Stimulated activated CD4-positive, alpha-beta T cell treated with anti-CD3 and anti-CD28 coated beads, TNF-alpha, amount 100 ng/mL, for 24 hours (primary cell): ENCODE results near the gene C1RL.
"Not testable (repeated sequence)": the region's sequence is repeated elsewhere in the genome, so short reads cannot be mapped to it uniquely, and the experiment has no call there.

Source experiments
- DNase-seq, 3 experiments: peaks; one replicate each; pipeline ENCODE4 v3.0.0-alpha.2; 2020; ENCODE audit warnings: low read depth in 3 of 3

C1RL gene

DNA sequence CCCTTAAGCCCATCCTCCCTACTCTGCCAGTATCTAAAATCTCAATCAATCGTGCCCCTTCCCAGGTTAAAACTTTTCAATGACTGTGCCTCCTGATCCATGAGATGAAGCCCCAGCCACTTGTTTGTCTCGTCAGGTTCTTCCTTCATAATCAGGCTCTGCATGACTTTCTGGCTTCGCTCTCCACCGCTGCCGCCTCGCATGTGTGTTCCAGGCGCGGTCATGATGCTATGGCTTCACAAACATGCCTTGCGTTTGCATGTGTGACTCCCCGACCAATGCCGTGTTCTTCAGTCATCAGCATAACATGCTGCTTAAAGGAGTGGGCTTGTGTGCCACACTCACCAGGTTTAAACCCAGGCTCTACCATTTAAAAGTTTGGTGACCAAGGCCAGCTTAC, 5.0 kb upstream of the C1RL start:
- no peak for DNase-seq

DNA sequence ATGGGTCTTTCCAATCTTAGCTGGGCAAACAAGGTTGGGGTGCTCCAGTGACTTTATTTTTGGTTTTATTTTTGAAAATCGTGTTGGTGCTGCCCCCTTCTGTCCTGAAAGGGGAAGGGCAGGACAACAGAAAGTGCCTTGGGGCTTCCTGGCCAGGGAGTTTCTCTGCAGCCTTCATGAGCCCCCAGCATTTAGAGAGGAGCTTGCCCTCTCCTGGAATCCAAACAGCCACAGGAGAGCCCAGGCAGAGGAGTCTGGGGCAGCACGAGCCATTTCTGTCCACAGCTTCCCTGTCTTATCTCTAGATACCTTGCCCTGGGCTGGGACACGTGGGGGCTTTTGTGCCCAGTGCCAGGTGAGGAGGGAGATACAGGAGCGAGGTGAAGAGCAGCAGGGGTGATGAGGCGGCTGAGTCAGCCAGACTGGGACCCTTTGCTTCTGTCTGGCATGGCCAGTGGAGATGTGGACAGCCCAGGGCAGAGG, 4.4 kb upstream of the C1RL start:
- DNase-seq: peak in 2 of 3 experiments; percentile 11 to 14

DNA sequence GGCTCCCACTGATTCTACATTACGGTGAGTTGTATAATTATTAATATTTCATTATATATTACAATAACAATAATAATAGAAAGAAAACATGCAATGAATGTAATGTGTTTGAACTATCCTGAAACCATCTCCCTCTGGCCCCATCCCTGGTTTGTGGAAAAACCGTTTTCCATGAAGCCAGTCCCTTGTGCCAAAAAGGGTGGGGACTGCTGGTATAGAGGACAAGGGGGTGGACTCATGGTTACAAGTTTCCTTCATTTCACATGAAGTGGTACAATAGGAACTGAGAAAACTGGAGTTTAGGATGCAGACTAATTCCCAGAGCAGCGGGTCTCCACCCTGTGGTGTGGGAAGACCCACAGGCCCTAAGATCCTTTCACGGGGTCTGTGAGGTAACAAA, 3.0 kb upstream of the C1RL start:
- no peak for DNase-seq

DNA sequence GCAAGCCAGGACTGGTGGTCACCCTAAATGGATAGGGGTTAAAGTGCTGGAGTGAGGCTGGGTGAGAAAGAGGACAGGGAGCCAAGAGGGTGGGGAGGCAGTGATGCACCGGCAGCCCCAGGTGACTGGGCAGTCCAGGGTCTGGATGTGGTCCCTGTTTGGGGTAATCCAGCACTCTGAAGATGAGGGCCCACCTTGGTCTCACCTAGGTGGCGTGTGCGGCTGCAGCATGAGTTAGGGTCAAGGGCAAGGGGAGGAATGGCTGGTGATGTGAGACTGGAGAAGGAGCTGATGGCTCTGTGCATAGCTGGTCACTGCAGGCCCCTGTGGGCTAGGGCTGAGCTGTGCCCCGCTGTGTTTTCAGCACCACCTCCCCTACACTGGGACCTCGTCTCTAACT, 1.6 kb upstream of the C1RL start:
- DNase-seq: no peak

DNA sequence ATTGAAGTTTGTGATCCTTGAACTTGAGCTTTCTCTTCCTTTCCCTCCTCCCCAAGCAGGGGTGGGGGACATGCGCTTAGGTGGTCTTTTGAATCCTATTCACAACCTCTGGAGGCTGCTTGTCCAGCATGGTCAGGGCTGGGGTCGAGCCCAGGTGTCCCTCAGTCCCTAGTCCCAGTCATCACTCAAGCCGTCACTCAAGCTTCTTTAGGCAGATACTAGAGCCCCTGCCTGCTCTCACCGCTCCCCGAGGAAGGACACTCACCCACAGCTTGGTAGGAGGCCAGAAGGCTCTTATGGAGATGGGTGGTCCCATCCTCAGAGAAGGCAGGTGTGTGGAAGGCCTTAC, 532 bp upstream of the C1RL start:
- DNase-seq: no peak

DNA sequence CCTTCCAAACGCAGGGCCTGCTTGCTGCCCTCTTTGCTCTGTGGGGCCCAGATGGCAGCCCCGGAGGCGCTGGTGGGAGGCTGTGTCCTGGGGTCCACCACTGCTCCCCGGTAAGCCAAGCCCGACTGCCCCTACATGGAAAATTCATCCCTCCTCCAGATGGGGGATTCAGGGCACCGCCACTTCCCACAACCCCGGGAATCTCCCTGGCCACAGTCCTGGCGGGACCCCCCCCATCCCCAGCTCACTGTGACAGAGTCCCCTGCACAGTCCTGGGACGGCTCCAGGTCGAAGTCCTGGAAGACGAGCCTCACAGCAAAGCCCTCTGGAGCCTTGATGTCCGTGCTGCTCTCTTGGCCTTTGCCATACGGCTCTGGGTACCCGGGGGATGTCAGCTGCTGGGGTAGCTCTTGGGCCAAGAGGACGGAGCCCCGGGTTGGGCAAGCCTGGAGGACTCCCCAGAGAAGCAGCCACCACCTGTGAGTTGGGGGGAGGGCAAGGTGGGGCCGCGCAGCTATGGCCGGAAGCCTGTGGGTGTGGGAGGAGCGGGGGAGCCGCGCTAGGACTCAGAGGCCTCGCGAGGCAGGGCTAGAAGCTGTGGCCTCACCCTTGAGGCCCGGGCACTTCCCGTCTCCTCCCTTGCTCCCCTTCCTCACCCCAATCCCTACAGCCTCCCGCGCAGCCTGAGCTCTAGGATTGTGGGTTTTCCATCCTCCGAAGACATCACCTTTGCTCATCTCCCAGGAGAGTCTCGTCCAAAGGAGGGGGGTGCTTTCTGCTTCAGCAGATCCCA, 815 bp downstream of the C1RL start:
- DNase-seq: peak in 2 of 3 experiments; percentile 46 to 80

DNA sequence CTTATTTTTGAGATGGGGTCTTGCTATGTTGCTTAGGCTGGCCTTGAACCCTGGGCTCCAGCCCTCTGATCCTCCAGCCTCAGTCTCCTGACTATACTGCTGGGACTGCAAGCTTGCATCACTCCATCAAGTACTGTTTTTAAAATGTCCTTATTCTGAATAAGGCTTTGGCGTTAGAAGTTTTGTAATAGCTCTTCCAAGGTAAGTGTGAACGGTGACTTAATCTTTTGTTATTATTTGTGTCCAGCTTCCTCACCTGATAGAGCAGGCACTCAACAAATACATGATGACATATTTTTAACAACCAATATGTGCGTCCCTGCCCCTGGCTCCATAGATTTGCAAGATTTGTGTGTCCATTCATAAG, 1.4 kb downstream of the C1RL start:
- no peak for DNase-seq

DNA sequence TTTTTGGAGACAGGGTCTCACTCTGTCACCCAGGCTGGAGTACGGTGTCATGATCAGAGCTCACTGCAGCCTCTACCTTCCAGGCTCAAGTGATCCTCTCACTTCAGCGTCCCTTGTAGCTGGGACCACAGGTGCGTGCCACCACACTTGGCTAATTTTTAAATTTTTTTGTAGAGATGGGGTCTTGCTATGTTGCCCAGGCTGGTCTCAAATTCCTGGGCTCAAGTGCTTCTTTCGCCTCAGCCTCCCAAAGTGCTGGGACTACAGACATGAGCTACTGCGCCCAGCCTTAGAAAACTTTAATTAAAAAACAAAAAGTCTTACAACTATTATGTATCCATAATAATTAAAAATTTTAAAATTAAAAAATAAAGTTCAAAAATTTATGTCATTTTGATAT, 1.8 kb downstream of the C1RL start:
- not testable (repeated sequence) for DNase-seq

DNA sequence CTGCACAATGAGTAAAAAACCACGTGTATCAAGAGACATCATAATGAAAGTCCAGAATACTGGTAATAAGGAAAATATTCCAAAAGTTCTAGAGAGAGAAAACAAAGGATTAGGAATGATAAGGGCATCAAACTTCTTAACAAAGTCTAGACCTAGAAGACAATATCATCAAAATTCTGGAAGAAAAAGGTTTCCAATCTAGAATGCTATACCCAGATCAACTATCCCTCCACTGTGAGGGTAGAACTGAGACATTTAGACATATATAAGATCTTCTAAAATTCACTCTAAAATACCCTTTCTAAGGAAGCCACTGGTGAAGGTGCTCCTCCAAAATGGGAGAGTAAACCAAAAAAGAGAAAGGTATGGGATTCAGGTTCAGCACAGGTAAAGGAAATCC, 2.9 kb downstream of the C1RL start:
- DNase-seq: no peak

DNA sequence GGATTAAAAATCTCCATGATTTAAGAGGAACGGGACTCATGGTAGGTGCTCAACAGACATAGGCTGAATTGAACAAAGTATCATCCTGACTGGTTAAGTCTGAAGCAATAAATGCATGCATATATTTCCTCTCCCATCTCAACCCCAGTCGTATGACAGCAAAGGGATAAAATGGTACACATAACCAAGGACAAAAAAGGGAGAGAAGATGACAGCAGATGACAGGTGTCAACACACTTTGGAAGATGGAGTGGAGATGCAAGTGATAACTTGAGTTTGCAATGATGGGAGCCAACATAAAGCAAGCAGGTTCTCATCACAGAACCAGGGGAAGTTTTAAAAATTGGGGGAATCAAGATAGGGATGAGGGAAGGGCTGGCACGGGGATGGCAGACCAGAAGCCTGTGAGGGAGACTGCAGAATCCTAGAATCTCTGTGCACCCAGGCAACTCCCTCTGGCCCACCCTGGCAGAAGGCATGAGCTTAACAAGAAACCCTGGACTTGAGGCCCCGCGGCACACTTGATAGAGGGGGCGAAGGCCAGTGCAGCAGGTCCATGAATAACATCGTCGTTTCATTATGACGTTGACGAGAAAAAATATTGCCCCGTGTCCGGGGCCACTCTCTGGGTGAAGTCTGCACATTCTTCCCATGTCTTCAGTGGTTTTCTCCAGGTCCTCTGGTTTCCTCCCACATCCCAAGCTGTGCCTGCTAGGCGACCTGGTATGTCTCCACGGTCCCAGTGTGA, 5.0 kb downstream of the C1RL start:
- DNase-seq: no peak

DNA sequence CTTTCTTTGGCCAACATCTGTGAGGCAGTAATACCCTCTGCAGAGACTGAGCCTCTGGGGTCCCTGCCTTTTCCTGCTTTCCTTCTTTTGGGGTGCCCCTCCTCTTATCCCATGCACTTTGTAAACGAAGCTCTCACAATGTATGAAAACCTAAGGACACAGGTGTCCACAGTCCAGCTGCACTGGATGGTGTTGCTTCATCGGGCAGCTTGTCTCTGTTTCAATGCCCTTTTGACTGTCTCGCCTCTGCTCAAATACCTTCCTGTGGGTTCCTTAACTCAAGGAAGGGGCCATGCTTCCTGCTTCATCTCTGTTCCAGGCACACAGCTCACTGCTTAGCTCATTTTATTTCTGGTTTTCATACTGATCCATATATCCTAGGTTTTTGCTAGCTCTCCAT, 6.4 kb downstream of the C1RL start:
- DNase-seq: no peak

DNA sequence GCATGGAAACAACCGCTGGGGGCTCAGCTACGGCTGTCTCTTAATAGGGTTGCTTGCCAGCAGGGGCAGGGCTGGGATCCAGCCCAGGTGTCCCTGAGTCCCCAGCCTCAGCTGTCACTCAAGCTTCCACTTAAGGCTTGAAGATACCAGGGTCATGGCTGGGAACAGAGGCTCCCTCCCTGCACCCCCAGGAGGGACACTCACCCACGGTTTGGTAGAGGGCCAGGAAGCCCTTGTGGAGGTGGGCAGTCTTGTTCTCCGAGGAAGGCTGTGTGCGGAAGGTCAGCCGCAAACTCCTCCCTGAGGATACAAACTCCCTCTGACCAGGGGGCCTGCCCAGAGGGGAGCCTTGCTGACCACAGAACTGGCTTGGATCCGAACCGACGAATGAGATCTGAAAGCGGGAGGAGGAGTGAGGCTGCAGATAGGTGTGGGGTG, 7.3 kb downstream of the C1RL start:
- DNase-seq: no peak

DNA sequence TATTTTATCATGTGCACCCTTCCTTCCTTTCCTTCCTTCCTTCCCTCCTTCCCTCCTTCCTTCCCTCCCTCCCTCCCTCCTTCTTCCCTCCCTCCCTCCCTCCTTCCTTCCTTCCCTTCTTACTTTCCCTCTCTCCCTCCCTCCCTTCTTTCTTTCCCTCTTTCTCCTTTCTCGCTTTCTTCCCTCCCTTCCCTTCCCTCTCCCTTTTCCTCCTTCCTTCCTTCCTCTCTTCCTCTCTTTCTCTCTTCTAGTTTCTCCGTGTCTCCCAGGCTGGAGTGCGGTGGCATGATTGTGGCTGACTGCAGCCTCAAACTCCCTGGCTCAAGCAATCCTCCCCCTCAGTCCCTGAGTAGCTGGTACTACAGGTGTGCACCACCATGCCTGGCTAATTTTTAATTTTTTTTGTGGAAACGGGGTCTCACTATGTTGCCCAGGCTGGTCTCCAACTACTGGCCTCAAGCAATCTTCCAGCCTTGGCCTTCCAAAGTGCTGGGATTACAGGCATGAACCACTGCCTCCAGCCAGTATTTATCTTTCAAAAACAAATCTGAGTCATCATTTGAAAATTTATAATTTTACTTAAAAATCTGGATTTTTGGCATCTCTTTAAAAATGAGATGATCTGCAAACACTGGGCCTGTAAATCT, 7.8 kb downstream of the C1RL start:
- DNase-seq: no peak

DNA sequence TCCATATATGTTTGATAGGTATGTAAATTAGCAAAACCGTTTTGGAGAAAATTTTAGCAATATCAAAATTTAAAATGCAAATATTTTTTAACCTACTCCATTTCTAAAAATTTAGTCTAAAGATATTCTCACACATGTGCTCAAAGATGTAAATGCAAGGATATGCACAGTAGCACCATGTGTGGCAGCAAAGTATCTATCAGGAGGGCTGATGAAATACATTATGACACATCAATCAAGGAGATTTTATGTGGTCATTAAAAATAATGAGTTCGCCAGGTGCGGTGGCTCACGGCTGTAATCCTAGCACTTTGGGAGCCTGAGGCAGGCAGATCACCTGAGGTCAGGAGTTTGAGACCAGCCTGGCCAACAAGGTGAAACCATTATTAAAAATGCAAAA, 8.8 kb downstream of the C1RL start:
- DNase-seq: no peak

DNA sequence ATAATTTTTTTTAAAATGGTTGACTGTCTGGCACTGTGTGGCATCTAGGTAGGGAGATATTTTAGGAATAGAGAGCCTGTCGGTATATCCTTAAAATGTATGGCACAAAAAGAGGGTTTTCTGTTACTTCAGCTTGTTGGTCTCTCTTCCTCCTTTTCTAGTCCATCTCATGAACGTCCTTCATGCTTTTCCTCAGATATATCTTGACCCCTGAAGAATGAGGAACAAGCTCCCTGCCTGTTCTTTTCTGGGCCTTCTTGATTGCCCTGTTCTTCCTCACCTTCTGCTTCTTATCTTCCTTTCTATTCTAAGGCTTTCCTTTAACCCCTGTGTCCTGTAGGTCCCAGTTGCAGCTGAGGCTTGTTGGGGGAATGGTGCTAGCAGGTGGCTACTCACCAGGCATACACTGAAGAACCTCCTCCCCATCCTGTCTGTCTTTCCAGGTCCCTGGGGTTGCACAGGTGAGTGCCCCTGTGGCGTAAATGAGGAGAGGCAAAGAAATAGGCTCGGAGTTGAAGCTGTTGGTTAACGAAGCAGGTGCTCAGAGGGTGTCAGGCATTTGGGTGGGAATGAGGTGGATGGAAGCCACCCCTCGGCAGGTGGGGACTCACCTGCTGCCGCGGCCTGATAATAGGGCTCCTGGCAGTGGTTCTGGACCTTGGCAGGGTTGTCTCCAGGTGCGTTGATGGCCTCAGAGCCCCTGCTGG, 9.6 kb downstream of the C1RL start:
- no peak for DNase-seq

DNA sequence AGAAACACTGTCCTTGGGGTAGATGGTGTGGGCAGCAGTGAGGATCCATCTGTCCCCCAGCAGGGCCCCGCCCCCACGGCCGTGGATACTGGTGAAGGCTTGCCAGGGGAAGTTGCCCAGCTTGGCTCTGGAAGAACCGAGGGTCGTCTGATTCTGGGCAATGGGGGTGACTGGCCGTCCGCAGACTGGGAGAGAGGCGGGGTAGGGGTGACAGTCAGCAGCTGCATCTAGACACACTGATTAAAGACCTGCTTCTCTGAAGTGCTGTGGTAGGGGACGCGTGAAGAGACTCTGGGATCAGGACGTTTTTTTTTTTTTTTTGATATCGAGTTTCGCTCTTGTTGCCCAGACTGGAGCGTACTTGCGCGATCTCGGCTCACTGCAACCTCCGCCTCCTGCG, 12.0 kb downstream of the C1RL start:
- no peak for DNase-seq

DNA sequence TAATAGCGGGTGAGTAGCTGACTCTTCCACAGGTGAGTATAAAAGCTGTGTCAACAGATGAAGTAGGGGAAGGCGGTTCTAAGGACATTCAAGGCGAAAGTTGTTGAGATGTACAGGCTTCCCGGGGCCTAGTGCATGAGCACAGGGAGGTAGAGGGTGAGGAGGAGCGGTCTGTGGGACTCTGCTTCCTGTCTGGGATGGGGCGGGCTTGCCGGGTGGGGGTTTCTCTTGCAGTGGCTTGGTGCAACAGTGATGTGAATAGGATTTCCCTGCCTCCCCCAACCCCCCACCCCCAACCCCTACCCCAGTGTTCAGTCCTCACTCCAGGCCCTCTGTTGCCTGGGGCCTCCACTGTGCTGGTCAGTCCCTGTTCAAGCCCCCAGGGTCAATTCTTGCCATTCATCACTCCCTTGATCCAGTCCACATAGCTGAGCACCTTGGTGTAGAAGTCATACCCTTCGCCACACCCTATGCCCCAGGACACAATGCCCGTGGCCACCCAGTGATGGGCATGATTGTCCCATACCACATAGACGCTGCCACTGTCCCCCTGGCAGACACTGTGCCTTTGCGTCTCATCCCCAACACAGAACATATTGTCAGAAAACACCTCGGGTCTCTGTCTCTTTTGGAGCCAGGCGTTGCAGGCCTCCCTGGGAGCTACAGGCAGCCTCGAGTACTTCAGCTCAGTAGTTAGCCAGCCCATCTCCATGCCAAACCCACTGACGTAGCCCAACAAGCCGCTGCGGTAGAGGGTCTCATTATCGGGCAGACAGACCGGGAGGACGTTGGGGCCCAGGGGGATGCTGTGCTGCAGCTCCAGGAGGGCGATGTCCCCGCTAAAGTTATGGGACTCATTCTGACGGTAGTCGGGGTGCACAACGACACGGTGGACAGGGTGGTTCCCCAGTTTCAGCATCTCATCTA, 12.7 kb downstream of the C1RL start:
- DNase-seq: no peak

DNA sequence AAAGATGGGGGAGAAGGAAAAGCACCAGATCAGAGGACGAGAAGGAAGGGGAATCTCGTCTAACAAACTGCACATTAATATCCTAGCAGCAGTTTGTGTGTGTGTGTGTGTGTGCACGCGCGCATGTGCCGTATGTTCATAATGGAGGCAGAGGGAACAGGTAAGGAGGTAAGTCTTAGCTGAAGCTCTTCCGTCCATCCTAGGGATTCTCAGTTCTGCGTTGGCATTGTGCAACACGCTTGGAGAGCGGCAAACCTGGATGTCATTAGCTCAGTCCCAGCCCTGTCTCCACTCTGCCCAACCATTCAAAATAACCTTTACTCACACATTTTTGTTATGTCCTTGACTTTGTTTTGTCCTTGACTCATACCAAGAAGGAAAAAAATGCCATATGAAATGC, 15.1 kb downstream of the C1RL start:
- no peak for DNase-seq

DNA sequence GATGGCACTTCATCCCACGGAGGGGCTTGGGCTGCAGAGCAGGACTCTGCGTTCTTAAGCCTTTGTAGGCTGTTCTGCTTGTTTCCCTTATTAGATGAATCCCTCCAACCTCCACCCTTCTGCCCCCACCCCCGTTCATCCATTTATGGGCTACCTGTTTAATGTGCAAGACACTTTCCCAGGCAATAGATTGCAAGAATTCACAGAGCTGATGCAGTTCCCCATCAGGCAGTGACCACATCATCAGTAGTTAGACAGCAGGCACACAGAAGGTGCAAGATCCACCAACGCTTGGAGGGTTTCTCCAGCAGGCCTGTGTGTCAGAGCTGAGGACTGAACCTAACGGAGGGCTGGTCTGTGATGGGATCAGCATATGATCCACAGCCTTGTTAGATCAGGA, 15.5 kb downstream of the C1RL start:
- DNase-seq: no peak

DNA sequence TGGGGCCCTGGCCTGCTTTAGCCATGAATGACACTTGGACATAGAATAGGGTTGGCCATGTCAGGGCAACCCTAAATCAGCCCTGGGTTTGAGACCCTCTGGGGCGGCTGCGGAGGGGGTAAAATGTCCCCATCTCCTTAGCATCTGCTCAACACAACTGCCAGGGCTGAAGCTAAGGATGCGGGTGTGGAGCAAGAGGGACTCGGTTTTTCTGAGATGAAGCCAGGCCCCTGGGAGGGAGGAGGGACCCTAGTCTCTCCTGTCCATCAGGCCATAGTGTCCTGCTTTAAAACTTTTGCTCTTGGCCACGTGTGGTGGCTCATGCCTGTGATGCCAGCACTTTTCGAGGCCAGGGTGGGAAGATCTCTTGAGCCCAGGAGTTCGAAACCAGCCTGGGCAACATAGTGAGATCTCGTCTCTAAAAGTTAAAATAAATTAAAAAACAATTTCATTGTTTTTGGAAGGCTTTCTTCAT, 16.0 kb downstream of the C1RL start:
- no peak for DNase-seq
